Neural progenitor cell (in vitro differentiated cells): Measurements from ENCODE around the gene SRPK1.

Experiments
- EZH2 ChIP-seq: fragments of 200-600 bp; sonication (generic); IDR thresholded peaks from 2 replicates; pipeline ENCODE4 v1.6.1; 2017; ENCODE audit warnings: antibody characterized with exemption, mild to moderate bottlenecking, moderate library complexity
- TF ChIP-seq, protein P1 (sequence below): fragments of 200-600 bp; sonication (generic); IDR thresholded peaks from 2 replicates; pipeline ENCODE4 v1.5.1; 2017; ENCODE audit warnings: antibody characterized with exemption, mild to moderate bottlenecking

DNA sequence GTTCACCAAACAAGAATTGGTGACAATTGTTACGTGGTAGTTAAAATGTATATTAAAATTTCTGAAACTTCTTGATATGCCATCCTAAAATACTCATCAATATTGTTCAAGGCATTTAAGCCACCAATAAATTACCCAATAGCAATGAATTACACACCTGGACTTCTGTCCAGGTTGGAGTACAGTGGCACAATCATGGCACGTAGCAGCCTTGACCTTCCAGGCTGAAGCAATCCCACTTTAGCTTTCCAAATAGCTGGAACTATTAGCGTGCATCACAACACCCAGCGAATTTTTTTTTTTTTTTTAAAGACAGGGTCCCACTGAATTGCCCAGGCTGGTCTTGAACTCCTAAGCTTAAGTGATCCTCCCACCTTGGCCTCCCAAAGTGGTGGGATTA is 17.2 kb downstream of the SRPK1 start:
- TF ChIP-seq, protein P1, sequence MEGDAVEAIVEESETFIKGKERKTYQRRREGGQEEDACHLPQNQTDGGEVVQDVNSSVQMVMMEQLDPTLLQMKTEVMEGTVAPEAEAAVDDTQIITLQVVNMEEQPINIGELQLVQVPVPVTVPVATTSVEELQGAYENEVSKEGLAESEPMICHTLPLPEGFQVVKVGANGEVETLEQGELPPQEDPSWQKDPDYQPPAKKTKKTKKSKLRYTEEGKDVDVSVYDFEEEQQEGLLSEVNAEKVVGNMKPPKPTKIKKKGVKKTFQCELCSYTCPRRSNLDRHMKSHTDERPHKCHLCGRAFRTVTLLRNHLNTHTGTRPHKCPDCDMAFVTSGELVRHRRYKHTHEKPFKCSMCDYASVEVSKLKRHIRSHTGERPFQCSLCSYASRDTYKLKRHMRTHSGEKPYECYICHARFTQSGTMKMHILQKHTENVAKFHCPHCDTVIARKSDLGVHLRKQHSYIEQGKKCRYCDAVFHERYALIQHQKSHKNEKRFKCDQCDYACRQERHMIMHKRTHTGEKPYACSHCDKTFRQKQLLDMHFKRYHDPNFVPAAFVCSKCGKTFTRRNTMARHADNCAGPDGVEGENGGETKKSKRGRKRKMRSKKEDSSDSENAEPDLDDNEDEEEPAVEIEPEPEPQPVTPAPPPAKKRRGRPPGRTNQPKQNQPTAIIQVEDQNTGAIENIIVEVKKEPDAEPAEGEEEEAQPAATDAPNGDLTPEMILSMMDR: no peak
- TF ChIP-seq EZH2: no peak
